DND-41 (cell line): ENCODE measurements around the gene NOL3.

Experiments
- EZH2 ChIP-seq: IDR thresholded peaks from 3 replicates; pipeline ENCODE4 v1.6.1; 2012; ENCODE audit warnings: borderline replicate concordance, low read depth, mild to moderate bottlenecking, moderate library complexity, low read length, inconsistent platforms; ENCODE audit not compliant: severe bottlenecking
- TF ChIP-seq, protein P1 (sequence below): IDR thresholded peaks from 2 replicates; pipeline ENCODE4 v1.5.1; 2012; ENCODE audit warnings: borderline replicate concordance, low read length, moderate library complexity, mild to moderate bottlenecking; ENCODE audit not compliant: poor library complexity, severe bottlenecking; ENCODE audit errors: extremely low read depth

DNA sequence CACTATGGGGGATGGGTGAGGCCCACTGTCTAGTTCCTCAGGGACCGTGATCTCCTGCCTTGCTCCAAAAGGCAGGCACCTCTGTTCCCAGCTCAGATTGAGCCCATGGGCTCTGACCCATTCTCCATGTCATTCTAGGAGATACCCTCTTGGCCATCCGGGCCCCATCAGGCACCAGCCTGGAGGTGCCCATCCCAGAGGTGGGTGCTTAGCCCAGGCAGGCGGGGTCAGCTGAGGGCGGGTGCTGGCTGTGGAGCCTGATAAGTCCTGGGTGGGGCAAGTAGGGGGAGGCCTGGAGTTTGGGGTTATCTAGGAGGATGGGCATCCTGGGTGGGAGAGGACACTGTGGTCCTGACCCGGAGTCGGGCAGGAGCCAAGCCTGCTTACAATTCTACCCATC is 23.9 kb downstream of the NOL3 start:
- TF ChIP-seq, protein P1, sequence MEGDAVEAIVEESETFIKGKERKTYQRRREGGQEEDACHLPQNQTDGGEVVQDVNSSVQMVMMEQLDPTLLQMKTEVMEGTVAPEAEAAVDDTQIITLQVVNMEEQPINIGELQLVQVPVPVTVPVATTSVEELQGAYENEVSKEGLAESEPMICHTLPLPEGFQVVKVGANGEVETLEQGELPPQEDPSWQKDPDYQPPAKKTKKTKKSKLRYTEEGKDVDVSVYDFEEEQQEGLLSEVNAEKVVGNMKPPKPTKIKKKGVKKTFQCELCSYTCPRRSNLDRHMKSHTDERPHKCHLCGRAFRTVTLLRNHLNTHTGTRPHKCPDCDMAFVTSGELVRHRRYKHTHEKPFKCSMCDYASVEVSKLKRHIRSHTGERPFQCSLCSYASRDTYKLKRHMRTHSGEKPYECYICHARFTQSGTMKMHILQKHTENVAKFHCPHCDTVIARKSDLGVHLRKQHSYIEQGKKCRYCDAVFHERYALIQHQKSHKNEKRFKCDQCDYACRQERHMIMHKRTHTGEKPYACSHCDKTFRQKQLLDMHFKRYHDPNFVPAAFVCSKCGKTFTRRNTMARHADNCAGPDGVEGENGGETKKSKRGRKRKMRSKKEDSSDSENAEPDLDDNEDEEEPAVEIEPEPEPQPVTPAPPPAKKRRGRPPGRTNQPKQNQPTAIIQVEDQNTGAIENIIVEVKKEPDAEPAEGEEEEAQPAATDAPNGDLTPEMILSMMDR, result no peak
- TF ChIP-seq EZH2, result no peak
